Loucy (cell line): ENCODE measurements around the gene HBS1L.

Experiments used
- H2AFZ ChIP-seq: fragments of 200-600 bp; sonication (generic); 2 replicates; pipeline ENCODE4 v1.6.0; 2016; ENCODE audit warnings: antibody characterized with exemption, mild to moderate bottlenecking, low read length, moderate library complexity
- H3F3A ChIP-seq: fragments of 200-600 bp; 2 replicates; pipeline ENCODE4 v1.6.0; 2016; ENCODE audit warnings: antibody characterized with exemption, low read depth, mild to moderate bottlenecking
- H3K27me3 ChIP-seq: fragments of 200-600 bp; sonication (generic); 2 replicates; pipeline ENCODE4 v1.6.1; 2014; ENCODE audit warnings: low read length, mild to moderate bottlenecking; ENCODE audit not compliant: insufficient read depth, poor library complexity, severe bottlenecking
- H3K36me3 ChIP-seq: fragments of 200-600 bp; sonication (generic); 2 replicates; pipeline ENCODE4 v1.6.1; 2016; ENCODE audit warnings: low read length; ENCODE audit not compliant: insufficient read depth
- H3K4me1 ChIP-seq: fragments of 200-600 bp; sonication (generic); 2 replicates; pipeline ENCODE4 v1.5.1; 2014; ENCODE audit warnings: low read length, mild to moderate bottlenecking; ENCODE audit not compliant: insufficient read depth, poor library complexity, severe bottlenecking
- H3K4me2 ChIP-seq: fragments of 200-600 bp; sonication (generic); 2 replicates; pipeline ENCODE4 v1.6.0; 2014; ENCODE audit warnings: antibody characterized with exemption, low read length, low read depth, mild to moderate bottlenecking; ENCODE audit not compliant: poor library complexity, severe bottlenecking
- H3K4me3 ChIP-seq: fragments of 200-600 bp; sonication (generic); 2 replicates; pipeline ENCODE4 v1.5.1; 2014; ENCODE audit warnings: low read length, mild to moderate bottlenecking, mixed read lengths; ENCODE audit not compliant: poor library complexity, severe bottlenecking
- H3K79me2 ChIP-seq: fragments of 200-600 bp; sonication (generic); 2 replicates; pipeline ENCODE4 v1.6.1; 2014; ENCODE audit warnings: low read length; ENCODE audit not compliant: insufficient read depth
- H3K9ac ChIP-seq: fragments of 200-600 bp; sonication (generic); 2 replicates; pipeline ENCODE4 v1.6.0; 2014; ENCODE audit warnings: mild to moderate bottlenecking, low read depth, low read length, moderate library complexity; ENCODE audit not compliant: poor library complexity, severe bottlenecking
- H3K9me2 ChIP-seq: fragments of 200-600 bp; sonication (generic); replicated peaks from 2 replicates; pipeline ENCODE4 v1.6.1; 2016; ENCODE audit warnings: low read depth, low read length, mixed read lengths
- H3K9me3 ChIP-seq: fragments of 200-600 bp; sonication (generic); 2 replicates; pipeline ENCODE4 v1.6.1; 2014; ENCODE audit warnings: mild to moderate bottlenecking, antibody characterized with exemption, low read length, low read depth; ENCODE audit not compliant: insufficient read depth
- H4K20me1 ChIP-seq: fragments of 200-600 bp; sonication (generic); 2 replicates; pipeline ENCODE4 v1.6.0; 2014; ENCODE audit warnings: antibody characterized with exemption, low read length, mild to moderate bottlenecking; ENCODE audit not compliant: insufficient read depth, poor library complexity, severe bottlenecking
- EZH2phosphoT487 ChIP-seq: fragments of 200-600 bp; IDR thresholded peaks from 2 replicates; pipeline ENCODE4 v1.6.1; 2018; ENCODE audit warnings: antibody characterized with exemption, mild to moderate bottlenecking, moderate library complexity, borderline replicate concordance
- TF ChIP-seq, protein P1 (sequence below): fragments of 200-600 bp; sonication (generic); conservative IDR thresholded peaks from 2 replicates; pipeline ENCODE4 v1.5.1; 2014; ENCODE audit warnings: mild to moderate bottlenecking, antibody characterized with exemption, low read length

The HBS1L gene

DNA sequence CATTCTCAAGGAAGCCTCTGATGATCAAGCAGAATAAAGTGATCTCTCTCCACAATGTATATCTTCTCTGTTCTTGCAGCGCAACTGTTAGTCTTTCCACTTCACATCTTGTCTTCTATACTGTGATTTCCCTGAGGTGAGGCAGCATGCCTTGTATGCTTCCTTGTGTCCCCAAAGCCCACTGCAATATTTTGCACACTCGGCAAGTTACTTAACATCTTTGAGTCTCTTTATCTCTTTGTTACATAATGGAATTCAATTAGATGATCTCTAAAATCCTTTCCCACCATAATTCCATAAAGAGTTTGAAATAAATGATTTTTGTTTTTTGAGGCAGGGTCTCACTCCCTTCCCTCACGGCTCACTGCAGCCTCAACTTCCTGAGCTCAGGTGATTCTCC, 64.4 kb downstream of the HBS1L start:
- no peaks in the 10 kb centered on the region for H3F3A ChIP-seq
- no peaks in the 10 kb centered on the region for H3K27me3 ChIP-seq
- no peak for TF ChIP-seq EZH2phosphoT487
- TF ChIP-seq, protein P1, sequence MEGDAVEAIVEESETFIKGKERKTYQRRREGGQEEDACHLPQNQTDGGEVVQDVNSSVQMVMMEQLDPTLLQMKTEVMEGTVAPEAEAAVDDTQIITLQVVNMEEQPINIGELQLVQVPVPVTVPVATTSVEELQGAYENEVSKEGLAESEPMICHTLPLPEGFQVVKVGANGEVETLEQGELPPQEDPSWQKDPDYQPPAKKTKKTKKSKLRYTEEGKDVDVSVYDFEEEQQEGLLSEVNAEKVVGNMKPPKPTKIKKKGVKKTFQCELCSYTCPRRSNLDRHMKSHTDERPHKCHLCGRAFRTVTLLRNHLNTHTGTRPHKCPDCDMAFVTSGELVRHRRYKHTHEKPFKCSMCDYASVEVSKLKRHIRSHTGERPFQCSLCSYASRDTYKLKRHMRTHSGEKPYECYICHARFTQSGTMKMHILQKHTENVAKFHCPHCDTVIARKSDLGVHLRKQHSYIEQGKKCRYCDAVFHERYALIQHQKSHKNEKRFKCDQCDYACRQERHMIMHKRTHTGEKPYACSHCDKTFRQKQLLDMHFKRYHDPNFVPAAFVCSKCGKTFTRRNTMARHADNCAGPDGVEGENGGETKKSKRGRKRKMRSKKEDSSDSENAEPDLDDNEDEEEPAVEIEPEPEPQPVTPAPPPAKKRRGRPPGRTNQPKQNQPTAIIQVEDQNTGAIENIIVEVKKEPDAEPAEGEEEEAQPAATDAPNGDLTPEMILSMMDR = no peak
- no peak overlapping the region for H3K9ac ChIP-seq
- H3K79me2 ChIP-seq = no peaks in the 10 kb centered on the region
- no peak overlapping the region for H3K4me2 ChIP-seq
- no peaks in the 10 kb centered on the region for H3K9me3 ChIP-seq
- no peaks in the 10 kb centered on the region for H4K20me1 ChIP-seq
- no peaks in the 10 kb centered on the region for H3K4me1 ChIP-seq
- no peaks in the 10 kb centered on the region for H3K9me2 ChIP-seq
- H3K36me3 ChIP-seq = peaks cover 30% of the 10 kb centered on the region; the same call in 1 of the 2 replicates
- H3K4me3 ChIP-seq = no peak overlapping the region
- H2AFZ ChIP-seq = no peak overlapping the region

DNA sequence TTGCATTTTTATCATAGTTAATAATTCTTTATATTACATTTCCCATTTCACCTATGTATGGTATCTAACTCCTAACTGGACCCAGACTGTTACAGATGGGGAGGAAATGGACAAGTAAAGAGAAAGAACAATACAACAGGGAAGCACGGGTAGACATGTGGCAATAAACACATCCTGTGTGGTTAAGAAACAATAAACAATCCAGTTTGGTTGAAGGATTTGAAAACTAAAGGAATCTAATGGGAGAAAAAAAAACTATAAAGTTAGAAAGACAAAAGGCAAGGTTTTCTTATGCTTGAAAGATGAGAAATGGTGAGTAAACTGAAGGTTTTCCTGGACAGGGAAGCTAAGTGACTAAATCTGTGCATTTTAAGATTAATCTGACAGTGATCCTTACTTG, 69.8 kb downstream of the HBS1L start:
- H3K4me1 ChIP-seq = peaks cover 40% of the 10 kb centered on the region
- H2AFZ ChIP-seq = no peak overlapping the region
- no peaks in the 10 kb centered on the region for H3K27me3 ChIP-seq
- H3F3A ChIP-seq = no peaks in the 10 kb centered on the region
- no peaks in the 10 kb centered on the region for H3K79me2 ChIP-seq
- no peak overlapping the region for H3K4me2 ChIP-seq
- H3K36me3 ChIP-seq = peaks cover 29% of the 10 kb centered on the region
- H3K4me3 ChIP-seq = no peak overlapping the region
- no peaks in the 10 kb centered on the region for H4K20me1 ChIP-seq
- TF ChIP-seq, protein P1 = no peak
- no peak for TF ChIP-seq EZH2phosphoT487
- H3K9ac ChIP-seq = no peak overlapping the region
- no peaks in the 10 kb centered on the region for H3K9me3 ChIP-seq
- no peaks in the 10 kb centered on the region for H3K9me2 ChIP-seq

DNA sequence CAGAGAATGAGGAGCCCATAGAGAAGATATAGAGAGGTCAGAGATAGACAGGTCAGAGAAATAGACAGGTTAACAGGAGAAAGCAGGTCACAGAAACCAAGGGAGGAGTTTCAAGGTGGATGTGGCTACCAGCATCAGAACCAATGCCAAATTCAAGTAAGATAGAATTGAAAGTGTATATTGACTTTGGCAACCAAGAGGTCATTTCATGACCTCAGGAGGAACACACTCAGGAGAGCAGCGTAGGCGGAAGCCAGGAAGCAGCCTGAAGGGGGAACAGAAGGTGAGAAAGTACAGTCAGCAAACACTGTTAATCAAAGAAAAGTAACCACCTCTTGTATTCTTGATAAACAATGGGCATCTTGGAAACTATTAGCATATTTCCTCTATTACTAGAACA, 70.8 kb downstream of the HBS1L start:
- Histone ChIP-seq H2AFZ (no peak overlapping the region), H3K79me2 (no peaks in the 10 kb centered on the region), H3K4me1 (peaks cover 40% of the 10 kb centered on the region), H3K27me3 (no peaks in the 10 kb centered on the region), H4K20me1 (no peaks in the 10 kb centered on the region), H3K9me2 (no peaks in the 10 kb centered on the region), H3K4me3 (no peak overlapping the region), H3K9ac (no peak overlapping the region), H3F3A (no peaks in the 10 kb centered on the region), H3K9me3 (no peaks in the 10 kb centered on the region), H3K4me2 (no peak overlapping the region), H3K36me3 (peaks cover 34% of the 10 kb centered on the region)
- TF ChIP-seq EZH2phosphoT487 = no peak
- TF ChIP-seq, protein P1 = no peak
